K562 (cell line): ENCODE measurements around the gene MED16. TPM values are rescaled to one million over a fixed set of nuclear protein-coding genes. Genes with fewer than 3 reads are reported as not detected.

Experiments
- BACH1 ChIP-seq: fragments of 200-800 bp; sonication (Bioruptor generic); IDR thresholded peaks from 2 replicates; pipeline ENCODE4 v1.6.1; 2016; ENCODE audit warnings: missing genetic modification characterization, missing compliant biosample characterization
- COPS2 ChIP-seq: fragments of 450-650 bp; conservative IDR thresholded peaks from 2 replicates; pipeline ENCODE4 v1.6.1; 2016; ENCODE audit warnings: mild to moderate bottlenecking, moderate library complexity
- DNMT1 ChIP-seq: fragments of 450-650 bp; IDR thresholded peaks from 2 replicates; pipeline ENCODE4 v1.6.1; 2016; ENCODE audit warnings: antibody characterized with exemption, mild to moderate bottlenecking
- EGR1 ChIP-seq: fragments of 450-650 bp; conservative IDR thresholded peaks from 2 replicates; pipeline ENCODE4 v1.6.1; 2017; ENCODE audit warnings: mild to moderate bottlenecking
- GTF2A2 ChIP-seq: IDR thresholded peaks from 2 replicates; pipeline ENCODE4 v1.6.1; 2016; ENCODE audit warnings: mild to moderate bottlenecking, missing genetic modification characterization, missing compliant biosample characterization
- HEY1 ChIP-seq: fragments of 250-450 bp; sonication (Bioruptor Pico); IDR thresholded peaks from 2 replicates; pipeline ENCODE4 v1.5.0; 2020; ENCODE audit warnings: mild to moderate bottlenecking, moderate library complexity, borderline replicate concordance
- KLF10 ChIP-seq: fragments of 250-450 bp; sonication (Bioruptor Pico); IDR thresholded peaks from 2 replicates; pipeline ENCODE4 v1.6.1; 2021; ENCODE audit warnings: matching md5 sums
- POLR2B ChIP-seq: fragments of 450-650 bp; IDR thresholded peaks from 2 replicates; pipeline ENCODE4 v1.6.1; 2018; ENCODE audit warnings: low read depth; ENCODE audit not compliant: partially characterized antibody
- SAFB ChIP-seq: fragments of 200-400 bp; formaldehyde crosslinking; IDR thresholded peaks from 2 replicates; pipeline ENCODE4 v1.6.1; 2017; ENCODE audit warnings: low read depth, low read length, borderline replicate concordance
- SMAD1 ChIP-seq: fragments of 150-350 bp; IDR thresholded peaks from 2 replicates; pipeline ENCODE4 v1.6.1; 2014; ENCODE audit warnings: low read length, low read depth; ENCODE audit not compliant: partially characterized antibody
- STAG1 ChIP-seq: sonication (generic); formaldehyde crosslinking; IDR thresholded peaks from 2 replicates; pipeline ENCODE4 v1.5.0; 2020; ENCODE audit warnings: missing genetic modification reagents, borderline replicate concordance
- TAF9B ChIP-seq: fragments of 450-650 bp; IDR thresholded peaks from 2 replicates; pipeline ENCODE4 v1.6.1; 2018; ENCODE audit warnings: mild to moderate bottlenecking; ENCODE audit not compliant: partially characterized antibody
- THAP7 ChIP-seq: fragments of 250-450 bp; sonication (Bioruptor Pico); IDR thresholded peaks from 2 replicates; pipeline ENCODE4 v1.5.0; 2021
- U2AF2 ChIP-seq: fragments of 200-400 bp; formaldehyde crosslinking; optimal IDR thresholded peaks from 2 replicates; pipeline ENCODE3; 2017; ENCODE audit warnings: low read depth, mild to moderate bottlenecking, low read length
- XRCC4 ChIP-seq: IDR thresholded peaks from one replicate; pipeline ENCODE4 v1.6.1; 2011; ENCODE audit not compliant: insufficient read depth, insufficient read length; ENCODE audit errors: extremely low read depth
- ZBTB2 ChIP-seq: fragments of 450-650 bp; IDR thresholded peaks from 2 replicates; pipeline ENCODE4 v1.6.1; 2016; ENCODE audit warnings: antibody characterized with exemption
- ZFP1 ChIP-seq: fragments of 450-650 bp; formaldehyde crosslinking; IDR thresholded peaks from 2 replicates; pipeline ENCODE4 v1.4.0; 2020; ENCODE audit warnings: mild to moderate bottlenecking, mixed read lengths
- polyA plus RNA-seq, 8 experiments: library from polyadenylated mRNA; depleted of rRNA in 4 of 8; stranded (reverse) in 5 of 8; unstranded in 3 of 8; fragments of >200 nt; fragmentation: Nextera tagmentation in 2 of 8; fragmentation: Illumina TruSeq in 1 of 8; extraction: Ambion mirVana in 2 of 8; extraction: Trizol in 1 of 8; gene quantifications; 2 replicates each; pipeline versions ENCODE4 v1.2.1 to v1.2.3, GENCODE V29; 2011 to 2014; ENCODE audit warnings: inconsistent platforms in 1 of 8, missing spikeins in 1 of 8
- total RNA-seq, 7 experiments: library from RNA; depleted of rRNA in 6 of 7; stranded (reverse); fragments of >200 nt in 6 of 7; fragmentation: Illumina TruSeq in 2 of 7; extraction: Trizol in 2 of 7; gene quantifications; 2 replicates each; pipeline versions ENCODE4 v1.2.1 to v1.2.3, GENCODE V29; 2011 to 2021; ENCODE audit warnings: low replicate concordance in 1 of 7
- TF ChIP-seq, protein P1 (sequence below): fragments of 450-650 bp; IDR thresholded peaks from 2 replicates; pipeline ENCODE4 v1.6.1; 2016; ENCODE audit warnings: low read depth

MED16 gene
- total and polyA plus RNA-seq, 9 of the 15 experiments (the other 6 are each of a cell fraction or from before 2014, with no cell fraction given), result 0.89 to 59.9 (median 8.6) TPM

DNA sequence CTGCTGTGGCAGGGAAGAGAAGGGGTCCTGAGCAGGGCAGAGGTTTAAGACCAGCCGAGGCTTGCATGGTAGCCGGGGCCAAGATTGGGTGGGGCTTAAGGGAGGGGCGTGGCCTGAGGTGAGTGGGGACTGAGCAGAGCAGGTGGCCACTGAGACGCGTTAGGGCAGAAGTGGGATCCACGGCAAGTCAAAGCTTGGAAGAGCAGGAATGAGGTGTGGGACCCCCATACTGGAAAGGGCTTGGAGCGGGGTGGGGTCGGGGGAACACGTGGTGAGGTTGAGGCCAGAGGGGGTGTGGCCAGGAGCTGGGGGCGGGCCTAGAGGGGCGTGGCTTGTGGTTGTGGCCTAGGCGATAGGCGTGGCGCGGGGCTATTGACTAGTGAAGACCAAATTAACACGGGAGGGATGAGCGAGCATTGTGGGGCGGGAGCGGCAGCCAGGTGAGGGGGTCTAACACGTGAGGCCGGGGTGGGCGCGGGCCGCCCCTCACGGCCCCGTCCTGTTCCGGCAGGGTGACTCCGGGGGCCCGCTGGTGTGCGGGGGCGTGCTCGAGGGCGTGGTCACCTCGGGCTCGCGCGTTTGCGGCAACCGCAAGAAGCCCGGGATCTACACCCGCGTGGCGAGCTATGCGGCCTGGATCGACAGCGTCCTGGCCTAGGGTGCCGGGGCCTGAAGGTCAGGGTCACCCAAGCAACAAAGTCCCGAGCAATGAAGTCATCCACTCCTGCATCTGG is 30.2 kb downstream of the MED16 start (continued):
- TF ChIP-seq ZBTB2 (no peak), ZFP1 (CRISPR knock-in tag) (no peak), SMAD1 (no peak), POLR2B (no peak), STAG1 (CRISPR knock-in tag) (no peak), DNMT1 (no peak), U2AF2 (no peak), TAF9B (no peak), GTF2A2 (tag) (no peak), BACH1 (tag) (no peak), EGR1 (peak; percentile 97), SAFB (peak; percentile 50; the same call in 1 of the 2 replicates), THAP7 (CRISPR knock-in tag) (no peak), HEY1 (no peak), XRCC4 (no peak), COPS2 (no peak), KLF10 (CRISPR knock-in tag) (no peak)
- TF ChIP-seq, protein P1, sequence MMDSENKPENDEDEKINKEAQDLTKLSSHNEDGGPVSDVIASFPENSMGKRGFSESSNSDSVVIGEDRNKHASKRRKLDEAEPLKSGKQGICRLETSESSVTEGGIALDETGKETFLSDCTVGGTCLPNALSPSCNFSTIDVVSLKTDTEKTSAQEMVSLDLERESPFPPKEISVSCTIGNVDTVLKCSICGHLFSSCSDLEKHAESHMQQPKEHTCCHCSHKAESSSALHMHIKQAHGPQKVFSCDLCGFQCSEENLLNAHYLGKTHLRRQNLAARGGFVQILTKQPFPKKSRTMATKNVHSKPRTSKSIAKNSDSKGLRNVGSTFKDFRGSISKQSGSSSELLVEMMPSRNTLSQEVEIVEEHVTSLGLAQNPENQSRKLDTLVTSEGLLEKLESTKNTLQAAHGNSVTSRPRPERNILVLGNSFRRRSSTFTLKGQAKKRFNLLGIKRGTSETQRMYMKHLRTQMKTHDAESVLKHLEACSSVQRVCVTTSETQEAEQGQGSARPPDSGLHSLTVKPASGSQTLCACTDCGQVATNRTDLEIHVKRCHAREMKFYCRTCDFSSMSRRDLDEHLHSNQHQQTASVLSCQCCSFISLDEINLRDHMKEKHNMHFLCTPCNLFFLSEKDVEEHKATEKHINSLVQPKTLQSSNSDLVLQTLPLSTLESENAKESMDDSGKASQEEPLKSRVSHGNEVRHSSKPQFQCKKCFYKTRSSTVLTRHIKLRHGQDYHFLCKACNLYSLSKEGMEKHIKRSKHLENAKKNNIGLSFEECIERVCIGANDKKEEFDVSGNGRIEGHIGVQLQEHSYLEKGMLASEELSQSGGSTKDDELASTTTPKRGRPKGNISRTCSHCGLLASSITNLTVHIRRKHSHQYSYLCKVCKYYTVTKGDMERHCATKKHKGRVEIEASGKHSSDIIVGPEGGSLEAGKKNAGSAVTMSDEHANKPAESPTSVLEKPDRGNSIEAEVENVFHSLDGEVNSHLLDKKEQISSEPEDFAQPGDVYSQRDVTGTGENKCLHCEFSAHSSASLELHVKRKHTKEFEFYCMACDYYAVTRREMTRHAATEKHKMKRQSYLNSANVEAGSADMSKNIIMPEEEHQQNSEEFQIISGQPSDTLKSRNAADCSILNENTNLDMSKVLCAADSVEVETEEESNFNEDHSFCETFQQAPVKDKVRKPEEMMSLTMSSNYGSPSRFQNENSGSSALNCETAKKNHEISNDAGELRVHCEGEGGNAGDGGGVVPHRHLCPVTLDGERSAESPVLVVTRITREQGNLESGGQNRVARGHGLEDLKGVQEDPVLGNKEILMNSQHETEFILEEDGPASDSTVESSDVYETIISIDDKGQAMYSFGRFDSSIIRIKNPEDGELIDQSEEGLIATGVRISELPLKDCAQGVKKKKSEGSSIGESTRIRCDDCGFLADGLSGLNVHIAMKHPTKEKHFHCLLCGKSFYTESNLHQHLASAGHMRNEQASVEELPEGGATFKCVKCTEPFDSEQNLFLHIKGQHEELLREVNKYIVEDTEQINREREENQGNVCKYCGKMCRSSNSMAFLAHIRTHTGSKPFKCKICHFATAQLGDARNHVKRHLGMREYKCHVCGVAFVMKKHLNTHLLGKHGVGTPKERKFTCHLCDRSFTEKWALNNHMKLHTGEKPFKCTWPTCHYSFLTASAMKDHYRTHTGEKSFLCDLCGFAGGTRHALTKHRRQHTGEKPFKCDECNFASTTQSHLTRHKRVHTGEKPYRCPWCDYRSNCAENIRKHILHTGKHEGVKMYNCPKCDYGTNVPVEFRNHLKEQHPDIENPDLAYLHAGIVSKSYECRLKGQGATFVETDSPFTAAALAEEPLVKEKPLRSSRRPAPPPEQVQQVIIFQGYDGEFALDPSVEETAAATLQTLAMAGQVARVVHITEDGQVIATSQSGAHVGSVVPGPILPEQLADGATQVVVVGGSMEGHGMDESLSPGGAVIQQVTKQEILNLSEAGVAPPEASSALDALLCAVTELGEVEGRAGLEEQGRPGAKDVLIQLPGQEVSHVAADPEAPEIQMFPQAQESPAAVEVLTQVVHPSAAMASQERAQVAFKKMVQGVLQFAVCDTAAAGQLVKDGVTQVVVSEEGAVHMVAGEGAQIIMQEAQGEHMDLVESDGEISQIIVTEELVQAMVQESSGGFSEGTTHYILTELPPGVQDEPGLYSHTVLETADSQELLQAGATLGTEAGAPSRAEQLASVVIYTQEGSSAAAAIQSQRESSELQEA, result no peak
